Right lobe of liver (tissue), 6 donors: ENCODE measurements around the gene ANKRD65. TPM values are rescaled to one million over a fixed set of nuclear protein-coding genes. Genes with fewer than 3 reads are reported as not detected.

Source experiments
- ATAC-seq, 4 donors: fragments of 200-7000 bp; cut with Tn5 transposase; one replicate each; pipeline ENCODE4 v1.9.1; 2020; ENCODE audit warnings: mild to moderate bottlenecking in 4 of 4, moderate library complexity in 4 of 4
- DNase-seq, 3 donors: peaks; one replicate each; pipeline ENCODE4 v3.0.0-alpha.2; 2020
- H3K27ac ChIP-seq, 3 donors: fragments of 200-600 bp; one replicate each; pipeline ENCODE4 v1.8.0; 2022
- H3K27me3 ChIP-seq, 2 donors: fragments of 200-600 bp; one replicate each; pipeline ENCODE4 v1.8.0; 2022
- H3K36me3 ChIP-seq, 4 donors: fragments of 200-600 bp; sonication (generic) in 1 of 4; one replicate each; pipeline versions ENCODE4 v1.5.1 to v1.8.0; 2017 to 2022; ENCODE audit warnings: control low read depth in 1 of 4
- H3K4me1 ChIP-seq, 4 donors: fragments of 200-600 bp; sonication (generic) in 1 of 4; one replicate each; pipeline versions ENCODE4 v1.5.1 to v1.8.0; 2017 to 2022; ENCODE audit warnings: control low read depth in 1 of 4
- H3K4me3 ChIP-seq, 3 donors: fragments of 200-600 bp; one replicate each; pipeline ENCODE4 v1.8.0; 2022
- H3K9me3 ChIP-seq, 4 donors: fragments of 200-600 bp; sonication (generic) in 1 of 4; one replicate each; pipeline versions ENCODE4 v1.5.1 to v1.8.0; 2017 to 2022; ENCODE audit warnings: control low read depth in 1 of 4
- POLR2A ChIP-seq: fragments of 450-650 bp; IDR thresholded peaks from one replicate; pipeline ENCODE4 v1.6.1; 2017; ENCODE audit warnings: antibody characterized with exemption, mild to moderate bottlenecking
- WGBS: methylation state at CpG from one replicate; pipeline ENCODE4 v1.1.6; 2018; ENCODE audit warnings: low coverage, low lambda C conversion rate; ENCODE audit not compliant: insufficient coverage; ENCODE audit errors: missing lambda C conversion rate; 5-methylcytosine and 5-hydroxymethylcytosine counted together
- intact Hi-C, 2 donors: fragments of 100-400 bp; cut with DNase I; formaldehyde crosslinking; loops; one replicate each; pipeline versions ENCODE4 v1.11.2 to v1.14.1; 2022
- total RNA-seq, 6 experiments: library from RNA; depleted of rRNA in 2 of 6; stranded (reverse); fragments of >200 nt in 2 of 6; fragmentation: NEBNext Ultra II Directional in 3 of 6; extraction: Animal tissue kit (Norgen Biotek cat#: 25700) in 3 of 6; gene quantifications; one replicate each; pipeline versions ENCODE4 v1.1.0 to v1.2.4, GENCODE V29; 2016 to 2023
- TF ChIP-seq, protein P1 (sequence below), 4 donors: fragments of 200-600 bp in 3 of 4; fragments of 450-650 bp in 1 of 4; IDR thresholded peaks; one replicate each; pipeline versions ENCODE4 v1.5.1 to v1.8.0; 2016 to 2022; ENCODE audit warnings: antibody characterized with exemption in 4 of 4, mild to moderate bottlenecking in 2 of 4
- donor health status: DM: no; HTN: yes; CAD: no.
- donor health status: DM: no; HTN: no; CAD: no.
- donor health status: DM: no; HTN: no; CAD: no.
- donor health status: DM: no; HTN: yes; CAD: no.
- donor health status: DM: no; HTN: yes; CAD: no.

ANKRD65 gene
- total RNA-seq, 6 experiments from 2014 or later: 0.19 to 0.89 (median 0.35) TPM

- peak in 1 of 3 donors; percentile 48 for DNase-seq
- TF ChIP-seq, protein P1, sequence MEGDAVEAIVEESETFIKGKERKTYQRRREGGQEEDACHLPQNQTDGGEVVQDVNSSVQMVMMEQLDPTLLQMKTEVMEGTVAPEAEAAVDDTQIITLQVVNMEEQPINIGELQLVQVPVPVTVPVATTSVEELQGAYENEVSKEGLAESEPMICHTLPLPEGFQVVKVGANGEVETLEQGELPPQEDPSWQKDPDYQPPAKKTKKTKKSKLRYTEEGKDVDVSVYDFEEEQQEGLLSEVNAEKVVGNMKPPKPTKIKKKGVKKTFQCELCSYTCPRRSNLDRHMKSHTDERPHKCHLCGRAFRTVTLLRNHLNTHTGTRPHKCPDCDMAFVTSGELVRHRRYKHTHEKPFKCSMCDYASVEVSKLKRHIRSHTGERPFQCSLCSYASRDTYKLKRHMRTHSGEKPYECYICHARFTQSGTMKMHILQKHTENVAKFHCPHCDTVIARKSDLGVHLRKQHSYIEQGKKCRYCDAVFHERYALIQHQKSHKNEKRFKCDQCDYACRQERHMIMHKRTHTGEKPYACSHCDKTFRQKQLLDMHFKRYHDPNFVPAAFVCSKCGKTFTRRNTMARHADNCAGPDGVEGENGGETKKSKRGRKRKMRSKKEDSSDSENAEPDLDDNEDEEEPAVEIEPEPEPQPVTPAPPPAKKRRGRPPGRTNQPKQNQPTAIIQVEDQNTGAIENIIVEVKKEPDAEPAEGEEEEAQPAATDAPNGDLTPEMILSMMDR (IDR thresholded peaks at IDR 0.05): no peak
- 70% methylated on average over 7 of the region's 26 CpGs for WGBS
- H3K4me3 ChIP-seq: no peak overlapping the region
- H3K4me1 ChIP-seq: peaks cover 0 to 39% (median 14%) of the 10 kb centered on the region in 4 donors
- intact Hi-C loops: loop anchor here in 1 of 2 donors (5.0 kb wide), 1 partner anchor 33 kb away; the partner anchor contains the start of gene MRPL20
- ATAC-seq: no peak
- H3K27me3 ChIP-seq: no peaks in the 10 kb centered on the region
- H3K36me3 ChIP-seq: no peaks in the 10 kb centered on the region
- no peak overlapping the region for H3K27ac ChIP-seq
- no peaks in the 10 kb centered on the region for H3K9me3 ChIP-seq
These were observed 19.4 kb upstream of the ANKRD65 start for GRCh38 chr1:1440262-1441001.

DNA sequence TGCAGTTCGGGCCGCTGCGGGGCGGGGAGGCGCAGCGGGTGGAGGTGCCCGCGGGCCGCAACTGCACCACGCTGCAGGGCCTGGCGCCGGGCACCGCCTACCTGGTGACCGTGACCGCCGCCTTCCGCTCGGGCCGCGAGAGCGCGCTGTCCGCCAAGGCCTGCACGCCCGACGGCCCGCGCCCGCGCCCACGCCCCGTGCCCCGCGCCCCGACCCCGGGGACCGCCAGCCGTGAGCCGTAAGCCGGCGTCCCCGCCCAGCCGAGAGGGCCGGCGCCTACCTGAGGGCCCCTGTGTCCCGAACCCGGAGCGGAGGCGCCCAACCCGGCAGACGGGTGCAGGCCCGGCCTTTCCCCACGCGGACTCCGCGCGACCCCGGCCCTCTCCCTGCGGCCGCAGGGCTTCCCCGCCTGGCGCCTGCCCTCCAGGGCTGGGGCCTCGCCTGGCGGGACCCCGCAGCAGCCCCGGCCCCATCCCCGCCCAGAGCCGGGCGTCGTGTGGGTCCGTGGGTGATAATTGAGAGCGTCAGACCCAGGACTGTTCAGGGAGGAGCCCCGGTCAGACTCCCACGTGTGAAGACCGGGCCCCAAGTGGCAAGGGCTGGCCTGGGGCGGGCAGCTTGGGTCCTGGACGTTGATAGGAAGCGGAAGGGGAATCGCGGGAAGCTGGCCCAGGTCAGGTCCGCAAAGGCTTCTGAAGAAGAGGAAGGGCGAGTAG, 18.6 kb upstream of the ANKRD65 start:
- H3K4me3 ChIP-seq: no peak overlapping the region
- TF ChIP-seq, protein P1 (IDR thresholded peaks at IDR 0.05): no peak
- TF ChIP-seq POLR2A: no peak
- intact Hi-C loops: loop anchor here in 1 of 2 donors (5.0 kb wide), 1 partner anchor 32 kb away; the partner anchor contains the start of gene MRPL20
- peaks cover 0 to 46% (median 18%) of the 10 kb centered on the region in 4 donors for H3K4me1 ChIP-seq
- H3K36me3 ChIP-seq: no peaks in the 10 kb centered on the region
- ATAC-seq: no peak
- no peaks in the 10 kb centered on the region for H3K9me3 ChIP-seq
- H3K27me3 ChIP-seq: no peaks in the 10 kb centered on the region
- WGBS: 87% methylated on average over 10 of the region's 82 CpGs
- no peak overlapping the region for H3K27ac ChIP-seq
- peak in 1 of 3 donors; percentile 41 for DNase-seq

DNA sequence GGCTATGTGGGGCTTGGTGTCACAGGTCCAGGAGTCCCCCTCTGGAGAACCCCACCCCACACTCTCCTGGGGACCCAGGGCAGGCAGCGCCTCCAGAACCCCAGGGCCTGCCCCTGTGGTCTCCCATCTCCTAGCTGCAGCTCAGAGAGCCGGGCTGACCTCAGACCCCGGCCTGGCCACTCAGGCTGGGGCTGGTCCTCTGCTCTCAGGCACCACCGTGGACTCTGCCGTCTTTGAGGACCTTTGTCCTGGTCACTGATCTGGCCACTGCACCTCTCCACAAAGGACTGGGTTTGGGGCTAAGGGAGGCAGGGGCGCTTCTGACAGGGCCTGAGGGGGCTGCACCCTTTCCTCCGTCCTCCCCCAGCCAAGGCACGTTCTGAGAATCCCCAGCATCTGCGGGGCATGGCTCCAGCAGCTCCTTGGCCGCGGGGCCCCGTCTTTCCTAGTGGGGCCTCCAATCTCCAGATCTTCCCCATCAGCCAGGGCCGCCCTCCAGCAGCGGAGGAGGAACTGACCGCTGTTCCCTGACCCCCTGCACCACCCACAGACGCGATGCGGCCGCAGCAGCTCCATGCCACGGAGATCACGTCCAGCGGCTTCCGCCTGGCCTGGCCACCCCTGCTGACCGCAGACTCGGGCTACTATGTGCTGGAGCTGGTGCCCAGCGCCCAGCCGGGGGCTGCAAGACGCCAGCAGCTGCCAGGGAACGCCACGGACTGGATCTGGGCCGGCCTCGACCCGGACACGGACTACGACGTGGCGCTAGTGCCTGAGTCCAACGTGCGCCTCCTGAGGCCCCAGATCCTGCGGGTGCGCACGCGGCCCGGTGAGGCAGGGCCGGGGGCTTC, 17.7 kb upstream of the ANKRD65 start:
- Histone ChIP-seq H3K4me3 (peak overlapping the region; percentile 28 to 54 (median 38)), H3K27me3 (no peaks in the 10 kb centered on the region), H3K9me3 (no peaks in the 10 kb centered on the region), H3K4me1 (peaks cover 0 to 55% (median 23%) of the 10 kb centered on the region in 4 donors), H3K36me3 (no peaks in the 10 kb centered on the region), H3K27ac (peak overlapping the region in 2 of 3 donors; percentile 23 to 65)
- TF ChIP-seq, protein P1 (IDR thresholded peaks at IDR 0.05): no peak
- TF ChIP-seq POLR2A: no peak
- WGBS: 73% methylated on average over 3 of the region's 45 CpGs
- peak in 3 of 4 donors; percentile 13 to 44 (median 30) for ATAC-seq
- DNase-seq: peak in 1 of 3 donors; percentile 70
- intact Hi-C loops: no loop called here

- intact Hi-C loops: no loop called here
- H3K4me1 ChIP-seq: peaks cover 0 to 62% (median 29%) of the 10 kb centered on the region in 4 donors
These were observed 16.9 kb upstream of the ANKRD65 start for GRCh38 chr1:1437904-1438376.

More at GRCh38 chr1:1437904-1438376, 16.9 kb upstream of the ANKRD65 start:
- H3K9me3 ChIP-seq: no peaks in the 10 kb centered on the region
- DNase-seq (peak; percentile 74 to 90 (median 86)), ATAC-seq (peak; percentile 48 to 69 (median 64))
- TF ChIP-seq, protein P1 (IDR thresholded peaks at IDR 0.05): peak; percentile 24 to 33 (median 30)
- TF ChIP-seq POLR2A: peak; percentile 72
- H3K4me3 ChIP-seq: peak overlapping the region; percentile 28 to 54 (median 38)
- H3K27ac ChIP-seq: peak overlapping the region in 2 of 3 donors; percentile 23 to 65
- no peaks in the 10 kb centered on the region for H3K27me3 ChIP-seq
- no peaks in the 10 kb centered on the region for H3K36me3 ChIP-seq
- WGBS: 16% methylated on average over 6 of the region's 11 CpGs
